ENCODE results near the gene ENOX1.
A peak's percentile ranks its signal among the peaks of the same experiment; 100 is the strongest.

The ENOX1 gene

DNA sequence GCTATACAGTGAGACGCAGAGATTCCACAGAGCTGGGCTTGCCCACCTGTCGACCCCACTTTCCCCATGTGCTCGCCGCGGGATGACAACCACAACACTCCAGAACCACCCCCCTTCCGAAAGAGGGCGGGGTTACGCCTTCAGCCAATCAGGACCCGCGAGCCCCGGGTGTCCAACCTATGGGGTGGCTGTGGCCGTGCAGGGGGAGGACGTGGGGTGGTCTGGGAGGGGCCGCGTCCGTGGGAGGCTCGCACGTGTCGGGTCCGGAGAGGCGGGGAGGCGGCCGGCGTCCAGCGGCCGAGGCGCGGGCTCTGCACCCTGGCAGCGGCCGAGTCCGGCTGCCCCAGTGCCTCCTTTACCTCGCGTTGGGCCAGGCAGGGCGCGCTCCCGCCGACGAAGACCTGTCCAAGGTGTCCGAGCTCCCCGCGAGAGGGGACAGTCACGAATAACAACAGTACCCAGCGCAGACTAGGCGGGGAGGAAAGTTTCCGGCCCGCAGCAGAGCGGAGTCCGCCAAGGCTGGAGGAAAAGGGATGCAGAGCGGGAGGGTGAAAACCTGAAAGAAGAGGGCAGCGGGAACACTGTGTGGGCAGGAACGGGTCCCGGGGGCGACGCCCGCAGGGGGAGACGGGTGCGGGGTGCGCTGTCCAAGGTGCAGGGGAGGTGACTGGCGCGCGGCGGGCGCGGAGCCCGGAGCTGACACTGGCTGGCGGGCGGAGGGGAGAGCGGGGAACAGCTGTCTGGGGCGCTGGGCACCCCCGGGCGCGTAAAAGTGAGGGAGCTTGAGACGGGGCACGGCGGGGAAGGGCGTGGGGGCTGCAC, 911 bp downstream of the ENOX1 start:
- DNase-seq, result peak; percentile 67

GRCh38 chr13:43785261-43785649, 1.5 kb downstream of the ENOX1 start:
- DNase-seq, result no peak

GRCh38 chr13:43784496-43784895, 2.3 kb downstream of the ENOX1 start:
- no peak for DNase-seq

DNA sequence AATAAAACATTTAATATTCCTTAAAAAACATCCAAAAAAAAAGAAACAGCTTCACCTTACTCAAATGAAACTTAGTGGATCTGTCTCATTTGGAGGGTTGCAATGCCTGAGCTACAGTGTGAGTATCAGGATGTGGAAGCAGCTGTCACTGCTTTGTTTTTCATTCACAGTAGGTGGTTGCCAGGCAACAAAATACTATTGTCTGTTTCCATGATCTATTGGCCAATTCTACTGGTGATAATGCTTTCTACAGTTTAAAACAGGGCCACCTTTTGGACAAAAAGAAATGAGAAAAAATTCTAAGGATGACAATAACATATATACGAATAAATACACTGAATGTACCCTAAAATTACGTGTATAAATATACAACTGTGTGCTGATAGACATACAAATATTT, 3.0 kb downstream of the ENOX1 start:
- peak; percentile 46 for DNase-seq

- no peak for DNase-seq
Measured at GRCh38 chr13:43782686-43783085, 4.1 kb downstream of the ENOX1 start.

GRCh38 chr13:43780666-43781065, 6.1 kb downstream of the ENOX1 start:
- no peak for DNase-seq

GRCh38 chr13:43776501-43777079, 10.2 kb downstream of the ENOX1 start:
- peak; percentile 59 for DNase-seq

DNA sequence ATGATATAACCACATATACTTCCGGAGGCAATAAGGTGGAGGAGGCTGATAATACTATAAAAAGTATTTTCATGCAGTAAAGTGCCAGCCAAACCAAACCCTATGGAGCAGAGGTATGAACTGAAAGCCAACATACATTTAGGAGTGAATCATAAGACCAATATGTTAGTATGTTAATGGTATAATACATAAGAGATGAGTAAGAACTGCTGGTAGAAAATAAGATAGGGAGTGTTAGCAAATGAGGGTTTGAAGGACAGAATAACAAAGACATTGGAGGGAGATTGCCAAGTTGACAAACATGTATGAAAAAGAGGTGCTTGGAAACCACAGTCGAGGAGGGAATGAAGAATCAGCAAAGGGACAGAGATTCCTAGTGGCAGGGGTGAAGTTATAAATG, 10.8 kb downstream of the ENOX1 start:
- DNase-seq, result peak; percentile 33

GRCh38 chr13:43773602-43774001, 13.2 kb downstream of the ENOX1 start:
- DNase-seq, result no peak

GRCh38 chr13:43770871-43771270, 15.9 kb downstream of the ENOX1 start:
- no peak for DNase-seq

- DNase-seq, result no peak
Measured at GRCh38 chr13:43769529-43769928, 17.2 kb downstream of the ENOX1 start.

DNA sequence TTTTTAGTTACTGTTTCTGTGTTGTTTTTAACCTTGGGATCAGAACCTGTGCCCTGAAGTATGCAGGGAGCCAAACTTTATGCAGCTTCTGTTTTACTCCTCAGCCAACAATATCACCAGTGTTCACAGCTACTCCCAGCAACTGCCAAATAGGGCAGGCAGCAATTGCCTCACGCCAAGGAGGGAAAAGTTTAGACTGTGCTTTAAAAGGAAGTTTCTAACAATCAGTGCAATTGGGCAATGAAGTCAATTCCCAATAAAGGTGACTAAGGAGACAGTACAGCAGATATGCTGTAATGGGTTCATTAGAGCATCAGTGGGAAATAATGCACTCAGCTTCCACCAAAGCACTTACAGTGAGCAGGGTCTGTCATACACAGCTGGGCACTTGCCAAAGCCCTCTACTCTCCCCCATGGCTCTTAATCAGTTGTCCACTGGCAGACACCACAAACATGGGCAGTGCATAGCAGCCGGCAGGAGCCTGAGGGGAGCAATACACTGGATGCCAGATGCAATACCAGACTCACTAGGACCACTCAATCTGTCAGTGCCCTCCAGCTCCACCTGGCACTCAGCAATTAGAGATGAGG, 19.3 kb downstream of the ENOX1 start:
- DNase-seq, result no peak

DNA sequence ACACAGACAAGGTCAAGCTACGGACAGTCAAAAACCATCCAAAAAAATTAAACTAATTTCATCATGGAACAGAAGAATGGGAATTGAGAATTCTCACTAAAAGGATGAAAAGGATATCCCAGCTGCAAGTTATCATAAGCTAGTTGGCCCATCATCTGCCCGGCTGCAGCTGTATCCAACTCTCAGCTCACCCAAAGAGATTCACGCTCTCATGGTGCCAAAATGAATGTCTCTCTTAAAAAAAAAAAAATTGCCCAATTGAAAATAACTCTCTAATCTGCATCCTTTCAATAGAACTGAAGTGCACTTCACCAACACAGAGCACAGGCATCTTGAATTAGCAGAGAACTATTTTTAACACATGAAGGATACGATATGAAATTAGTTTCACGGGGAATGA, 20.0 kb downstream of the ENOX1 start:
- DNase-seq, result no peak

DNA sequence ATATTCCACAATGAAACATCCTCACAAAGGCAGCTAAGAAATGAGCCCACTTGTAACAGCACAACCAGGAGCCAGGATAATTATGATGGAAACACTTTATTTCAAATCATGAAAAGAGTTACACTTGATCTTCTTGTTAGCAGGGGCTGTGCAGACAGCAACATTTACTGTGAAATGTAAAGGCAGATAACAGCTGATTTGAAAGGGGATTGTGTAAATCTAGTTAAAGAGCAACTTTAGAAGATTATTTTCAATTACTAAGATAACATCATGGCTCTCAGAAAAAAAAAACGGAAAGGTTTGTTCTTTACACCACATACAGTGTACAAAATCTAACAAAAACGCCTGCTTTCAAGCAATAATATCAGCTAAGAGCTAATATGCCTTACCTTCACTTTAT, 22.4 kb downstream of the ENOX1 start:
- no peak for DNase-seq

DNA sequence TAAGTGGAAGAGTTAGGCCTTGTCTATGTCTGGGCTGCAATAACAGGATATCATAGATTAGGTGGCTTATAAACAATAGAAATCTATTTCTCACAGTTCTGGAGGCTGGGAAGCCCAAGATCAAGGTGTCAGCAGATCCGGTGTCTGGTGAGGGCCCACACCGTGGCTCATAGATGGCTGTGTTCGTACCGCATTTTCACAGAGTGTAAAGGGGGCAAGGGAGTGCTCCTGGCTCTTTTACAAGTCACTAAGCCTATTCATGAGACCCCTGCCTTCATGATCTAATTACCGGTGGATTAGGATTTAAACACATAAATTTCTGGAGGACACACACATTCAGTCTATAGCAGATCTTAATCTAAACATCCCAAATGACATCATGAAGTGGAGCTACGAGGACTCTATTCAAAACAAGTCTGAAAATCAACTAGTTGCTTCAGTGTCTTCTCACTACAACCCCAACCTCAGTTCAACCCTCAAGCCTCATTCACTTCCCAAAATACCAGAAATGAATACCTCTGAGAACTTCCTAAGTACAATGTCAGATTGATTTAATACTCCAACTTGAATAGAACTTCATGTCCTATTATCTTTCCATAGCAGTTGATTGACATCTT, 23.5 kb downstream of the ENOX1 start:
- no peak for DNase-seq

GRCh38 chr13:43761616-43762315, 25.0 kb downstream of the ENOX1 start:
- no peak for DNase-seq

DNA sequence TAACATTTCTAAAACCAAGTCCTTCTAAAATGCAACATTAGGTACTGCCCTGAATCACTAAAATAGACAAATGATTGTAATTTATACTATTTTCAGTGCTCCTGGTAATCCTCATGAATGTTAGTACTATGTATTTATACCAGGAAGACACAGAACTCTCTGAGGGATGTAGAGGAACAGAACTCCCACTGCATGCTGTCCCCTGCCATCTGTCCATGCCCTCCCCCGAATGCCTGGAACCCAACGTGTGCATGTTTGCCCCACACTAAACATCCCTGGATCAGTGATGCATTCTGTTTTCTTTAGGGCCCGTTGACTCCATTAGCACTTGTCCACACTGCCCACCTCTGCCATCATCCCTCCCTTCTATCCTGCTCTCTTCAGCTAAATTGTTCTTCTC, 26.5 kb downstream of the ENOX1 start:
- no peak for DNase-seq

- DNase-seq, result no peak
Measured at GRCh38 chr13:43758834-43759233, 27.9 kb downstream of the ENOX1 start.

GRCh38 chr13:43757266-43757665, 29.5 kb downstream of the ENOX1 start:
- DNase-seq, result no peak

GRCh38 chr13:43755844-43756243, 30.9 kb downstream of the ENOX1 start:
- DNase-seq, result no peak

DNA sequence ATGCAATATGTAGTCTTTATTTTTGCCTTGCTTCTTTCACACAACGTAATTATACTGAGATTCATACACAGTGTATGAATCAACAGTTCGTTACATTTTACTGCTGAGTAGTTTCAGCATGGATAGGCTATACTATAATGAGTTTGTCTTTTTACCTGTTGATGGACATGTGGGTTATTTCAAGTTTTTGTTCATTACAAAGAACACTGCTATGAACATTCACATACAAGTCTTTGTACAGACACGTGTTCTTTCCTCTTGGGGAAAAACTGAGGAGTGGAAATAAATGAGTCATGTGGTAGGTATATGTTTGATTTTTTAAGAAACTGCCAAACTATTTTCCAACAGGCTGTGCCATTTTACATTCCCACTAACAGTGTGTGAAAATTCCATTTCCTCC, 35.1 kb downstream of the ENOX1 start:
- no peak for DNase-seq

GRCh38 chr13:43749503-43749902, 37.3 kb downstream of the ENOX1 start:
- no peak for DNase-seq
